RWPE1 (cell line): ENCODE results near the gene KCNG2.

ENCODE experiments used
- CTCF ChIA-PET: fragments of 350-600 bp; sonication (Branson Sonifier 250); formaldehyde crosslinking; extraction: SDS; loops from one replicate; lab custom pipeline; 2021; lab: Yijun Ruan, JAX
- POLR2A ChIA-PET: fragments of 400-600 bp; formaldehyde crosslinking; extraction: SDS; loops from one replicate; lab custom pipeline; 2020; ENCODE audit warnings: antibody characterized with exemption; ENCODE audit not compliant: low non-redundant PET; lab: Yijun Ruan, JAX
- DNase-seq: peaks from one replicate; pipeline ENCODE4 v3.0.0; 2012; ENCODE audit warnings: low spot score
- H3K27ac ChIP-seq: fragments of 450-650 bp; 2 replicates; pipeline ENCODE4 v1.5.1; 2017
- TF ChIP-seq, protein P1 (sequence below): fragments of 450-650 bp; conservative IDR thresholded peaks from 2 replicates; pipeline ENCODE4 v1.5.1; 2017; ENCODE audit warnings: low read depth, mild to moderate bottlenecking

Gene KCNG2

GRCh38 chr18:79789091-79789891 lies 8.4 kb upstream of the KCNG2 start:
- no peak overlapping the region for H3K27ac ChIP-seq
- TF ChIP-seq, protein P1, sequence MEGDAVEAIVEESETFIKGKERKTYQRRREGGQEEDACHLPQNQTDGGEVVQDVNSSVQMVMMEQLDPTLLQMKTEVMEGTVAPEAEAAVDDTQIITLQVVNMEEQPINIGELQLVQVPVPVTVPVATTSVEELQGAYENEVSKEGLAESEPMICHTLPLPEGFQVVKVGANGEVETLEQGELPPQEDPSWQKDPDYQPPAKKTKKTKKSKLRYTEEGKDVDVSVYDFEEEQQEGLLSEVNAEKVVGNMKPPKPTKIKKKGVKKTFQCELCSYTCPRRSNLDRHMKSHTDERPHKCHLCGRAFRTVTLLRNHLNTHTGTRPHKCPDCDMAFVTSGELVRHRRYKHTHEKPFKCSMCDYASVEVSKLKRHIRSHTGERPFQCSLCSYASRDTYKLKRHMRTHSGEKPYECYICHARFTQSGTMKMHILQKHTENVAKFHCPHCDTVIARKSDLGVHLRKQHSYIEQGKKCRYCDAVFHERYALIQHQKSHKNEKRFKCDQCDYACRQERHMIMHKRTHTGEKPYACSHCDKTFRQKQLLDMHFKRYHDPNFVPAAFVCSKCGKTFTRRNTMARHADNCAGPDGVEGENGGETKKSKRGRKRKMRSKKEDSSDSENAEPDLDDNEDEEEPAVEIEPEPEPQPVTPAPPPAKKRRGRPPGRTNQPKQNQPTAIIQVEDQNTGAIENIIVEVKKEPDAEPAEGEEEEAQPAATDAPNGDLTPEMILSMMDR: no peak
- POLR2A ChIA-PET: no interaction called here
- DNase-seq: no peak
- CTCF ChIA-PET: no interaction called here

GRCh38 chr18:79789901-79790890 lies 7.5 kb upstream of the KCNG2 start:
- POLR2A ChIA-PET: no interaction called here
- TF ChIP-seq, protein P1: no peak
- no peak for DNase-seq
- peak overlapping the region; percentile 79 for H3K27ac ChIP-seq
- CTCF ChIA-PET: no interaction called here

GRCh38 chr18:79790996-79791972 lies 6.5 kb upstream of the KCNG2 start:
- peak overlapping the region; percentile 79 for H3K27ac ChIP-seq
- DNase-seq: peak; percentile 73
- TF ChIP-seq, protein P1: no peak
- ChIA-PET POLR2A (no interaction called here), CTCF (no interaction called here)

- CTCF ChIA-PET: no interaction called here
- POLR2A ChIA-PET: no interaction called here
- H3K27ac ChIP-seq: peak overlapping the region; percentile 79
- TF ChIP-seq, protein P1: no peak
- DNase-seq: no peak
Measured at GRCh38 chr18:79792096-79792987, 5.4 kb upstream of the KCNG2 start.

DNA sequence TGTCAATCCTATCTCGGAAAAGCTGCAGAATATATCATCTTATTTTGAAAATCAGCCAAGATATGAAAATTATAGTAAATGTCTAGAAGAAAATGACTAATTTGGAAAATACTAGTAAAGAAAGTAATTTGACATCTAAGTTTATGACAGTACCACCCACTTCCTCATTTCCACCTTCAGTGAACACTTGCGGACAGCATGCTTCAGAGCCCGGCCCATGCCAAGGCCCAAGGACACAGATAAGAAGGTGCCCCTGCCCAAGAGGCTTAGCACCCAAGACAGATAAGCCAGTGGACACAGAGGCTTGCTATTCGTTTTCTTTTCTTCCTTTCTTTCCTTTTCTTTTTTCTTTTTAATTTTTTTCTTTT lies 4.8 kb upstream of the KCNG2 start:
- TF ChIP-seq, protein P1: no peak
- H3K27ac ChIP-seq: no peak overlapping the region
- CTCF ChIA-PET: no interaction called here
- no peak for DNase-seq
- POLR2A ChIA-PET: no interaction called here
